Liver (tissue), 9 donors: ENCODE results near the gene PPM1D. TPM values are rescaled to one million over a fixed set of nuclear protein-coding genes. Genes with fewer than 3 reads are reported as not detected.

Experiments used
- DNase-seq: peaks from one replicate; pipeline ENCODE4 v3.0.0-alpha.2; 2017; ENCODE audit warnings: low spot score
- H3K27ac ChIP-seq, 2 donors: one replicate each; pipeline ENCODE4 v1.7.0; 2013; ENCODE audit warnings: inconsistent platforms in 2 of 2, low read length in 2 of 2, control low read depth in 1 of 2, low read depth in 1 of 2, mild to moderate bottlenecking in 1 of 2
- H3K27me3 ChIP-seq, 4 donors: one replicate each; pipeline versions ENCODE4 v1.6.1 to v1.7.0; 2013; ENCODE audit warnings: low read length in 3 of 4, inconsistent platforms in 1 of 4, mild to moderate bottlenecking in 1 of 4, moderate library complexity in 1 of 4; ENCODE audit not compliant: control insufficient read depth in 4 of 4, insufficient read depth in 4 of 4
- H3K36me3 ChIP-seq, 4 donors: one replicate each; pipeline versions ENCODE4 v1.6.1 to v1.7.0; 2013; ENCODE audit warnings: low read length in 3 of 4, mild to moderate bottlenecking in 3 of 4, low read depth in 1 of 4, moderate library complexity in 1 of 4; ENCODE audit not compliant: control insufficient read depth in 4 of 4, insufficient read depth in 3 of 4
- H3K4me1 ChIP-seq, 4 donors: one replicate each; pipeline versions ENCODE4 v1.6.1 to v1.7.0; 2013; ENCODE audit warnings: low read length in 3 of 4, mild to moderate bottlenecking in 3 of 4, moderate library complexity in 1 of 4; ENCODE audit not compliant: control insufficient read depth in 4 of 4, insufficient read depth in 4 of 4
- H3K4me3 ChIP-seq, 3 donors: one replicate each; pipeline versions ENCODE4 v1.6.1 to v1.7.0; 2013; ENCODE audit warnings: low read length in 3 of 3, control low read depth in 1 of 3, low read depth in 1 of 3, mild to moderate bottlenecking in 1 of 3
- H3K9ac ChIP-seq, 2 donors: one replicate each; pipeline ENCODE4 v1.7.0; 2013; ENCODE audit warnings: low read length in 2 of 2, mild to moderate bottlenecking in 2 of 2, moderate library complexity in 2 of 2, control low read depth in 1 of 2, low read depth in 1 of 2
- H3K9me3 ChIP-seq, 4 donors: one replicate each; pipeline versions ENCODE4 v1.6.1 to v1.7.0; 2013; ENCODE audit warnings: low read length in 3 of 4; ENCODE audit not compliant: control insufficient read depth in 4 of 4
- EGR1 ChIP-seq, 2 donors: IDR thresholded peaks; 2 replicates each; pipeline ENCODE4 v1.6.1; 2016 to 2018; ENCODE audit warnings: antibody characterized with exemption in 2 of 2, low read depth in 2 of 2
- FOXA2 ChIP-seq: IDR thresholded peaks from 2 replicates; pipeline ENCODE4 v1.6.1; 2016; ENCODE audit warnings: antibody characterized with exemption
- GABPA ChIP-seq, 2 donors: IDR thresholded peaks in 1 of 2; conservative IDR thresholded peaks in 1 of 2; 2 replicates each; pipeline ENCODE4 v1.6.1; 2016; ENCODE audit warnings: antibody characterized with exemption in 2 of 2, mild to moderate bottlenecking in 1 of 2, moderate library complexity in 1 of 2
- HNF4G ChIP-seq: IDR thresholded peaks from 2 replicates; pipeline ENCODE4 v1.6.1; 2016; ENCODE audit warnings: antibody characterized with exemption
- NR2F2 ChIP-seq: IDR thresholded peaks from 2 replicates; pipeline ENCODE4 v1.6.1; 2016; ENCODE audit warnings: antibody characterized with exemption
- RAD21 ChIP-seq, 2 donors: IDR thresholded peaks; 2 replicates each; pipeline ENCODE4 v1.6.1; 2016; ENCODE audit warnings: antibody characterized with exemption in 2 of 2, mild to moderate bottlenecking in 2 of 2
- TAF1 ChIP-seq: conservative IDR thresholded peaks from 2 replicates; pipeline ENCODE4 v1.6.1; 2016; ENCODE audit warnings: antibody characterized with exemption, mild to moderate bottlenecking
- YY1 ChIP-seq: IDR thresholded peaks from 2 replicates; pipeline ENCODE4 v1.6.1; 2016; ENCODE audit warnings: antibody characterized with exemption, mild to moderate bottlenecking
- ZBTB33 ChIP-seq: IDR thresholded peaks from 2 replicates; pipeline ENCODE4 v1.6.1; 2016; ENCODE audit warnings: antibody characterized with exemption
- WGBS: extraction: QIAGEN DNeasy Blood & Tissue Kit; methylation state at CpG from one replicate; pipeline ENCODE4 v1.1.7; 2013; 5-methylcytosine and 5-hydroxymethylcytosine counted together
- polyA plus RNA-seq, 2 donors: library from polyadenylated mRNA; stranded (reverse) in 1 of 2; unstranded in 1 of 2; fragments of 200-250 nt in 1 of 2; fragments of >200 nt in 1 of 2; fragmentation: Nextera tagmentation in 1 of 2; extraction: Ambion mirVana in 1 of 2; gene quantifications; one replicate each; pipeline versions ENCODE4 v1.2.1 to v1.2.3, GENCODE V29; 2013 to 2015
- total RNA-seq, 2 donors: library from RNA; depleted of rRNA; stranded (reverse); fragments of >200 nt; gene quantifications; one replicate each; pipeline ENCODE4 v1.2.3, GENCODE V29; 2014
- TF ChIP-seq, protein P1 (sequence below): IDR thresholded peaks from 2 replicates; pipeline ENCODE4 v1.6.1; 2016; ENCODE audit warnings: antibody characterized with exemption
- TF ChIP-seq, protein P2 (sequence below): fragments of 150-350 bp; IDR thresholded peaks from 2 replicates; pipeline ENCODE4 v1.5.1; 2017; ENCODE audit warnings: improper control_type of control experiment, low read depth, low read length; ENCODE audit not compliant: missing input control
- donor health status: healthy.
- donor health status: healthy.
- donor health status: healthy.
- donor health status: healthy.
- donor health status: healthy.

Gene PPM1D
- total and polyA plus RNA-seq, 4 donors, result 2.0 to 8.7 (median 5.0) TPM

- Histone ChIP-seq H3K4me3 (no peak overlapping the region), H3K27me3 (no peaks in the 10 kb centered on the region), H3K9ac (no peak overlapping the region), H3K9me3 (peaks cover 0 to 7% (median 1%) of the 10 kb centered on the region in 4 donors), H3K27ac (no peak overlapping the region), H3K4me1 (peaks cover under 1 to 6% (median 3%) of the 10 kb centered on the region in 4 donors), H3K36me3 (no peaks in the 10 kb centered on the region)
- no peak for TF ChIP-seq NR2F2
- no peak for TF ChIP-seq TAF1
- TF ChIP-seq, protein P1, sequence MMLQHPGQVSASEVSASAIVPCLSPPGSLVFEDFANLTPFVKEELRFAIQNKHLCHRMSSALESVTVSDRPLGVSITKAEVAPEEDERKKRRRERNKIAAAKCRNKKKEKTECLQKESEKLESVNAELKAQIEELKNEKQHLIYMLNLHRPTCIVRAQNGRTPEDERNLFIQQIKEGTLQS, result no peak
- TF ChIP-seq RAD21 (IDR thresholded peaks at IDR 0.05), result no peak
- no peak for DNase-seq
- WGBS, result 89% methylated on average over 2 of the region's 2 CpGs
These were observed 45.6 kb upstream of the PPM1D start for GRCh38 chr17:60554377-60554788.

- no peaks in the 10 kb centered on the region for H3K27me3 ChIP-seq
- H3K4me3 ChIP-seq, result no peak overlapping the region
- no peak overlapping the region for H3K9ac ChIP-seq
- H3K36me3 ChIP-seq, result no peaks in the 10 kb centered on the region
- H3K4me1 ChIP-seq, result peaks cover 2 to 16% (median 9%) of the 10 kb centered on the region in 4 donors
- H3K9me3 ChIP-seq, result peaks cover 0 to 7% (median 1%) of the 10 kb centered on the region in 4 donors
- H3K27ac ChIP-seq, result no peak overlapping the region
- whole genome bisulfite sequencing, result 98% methylated on average over 4 of the region's 4 CpGs
- no peak for TF ChIP-seq EGR1 (IDR thresholded peaks at IDR 0.05; ENCODE audit: low read depth in 2 of 2)
- TF ChIP-seq, protein P2, sequence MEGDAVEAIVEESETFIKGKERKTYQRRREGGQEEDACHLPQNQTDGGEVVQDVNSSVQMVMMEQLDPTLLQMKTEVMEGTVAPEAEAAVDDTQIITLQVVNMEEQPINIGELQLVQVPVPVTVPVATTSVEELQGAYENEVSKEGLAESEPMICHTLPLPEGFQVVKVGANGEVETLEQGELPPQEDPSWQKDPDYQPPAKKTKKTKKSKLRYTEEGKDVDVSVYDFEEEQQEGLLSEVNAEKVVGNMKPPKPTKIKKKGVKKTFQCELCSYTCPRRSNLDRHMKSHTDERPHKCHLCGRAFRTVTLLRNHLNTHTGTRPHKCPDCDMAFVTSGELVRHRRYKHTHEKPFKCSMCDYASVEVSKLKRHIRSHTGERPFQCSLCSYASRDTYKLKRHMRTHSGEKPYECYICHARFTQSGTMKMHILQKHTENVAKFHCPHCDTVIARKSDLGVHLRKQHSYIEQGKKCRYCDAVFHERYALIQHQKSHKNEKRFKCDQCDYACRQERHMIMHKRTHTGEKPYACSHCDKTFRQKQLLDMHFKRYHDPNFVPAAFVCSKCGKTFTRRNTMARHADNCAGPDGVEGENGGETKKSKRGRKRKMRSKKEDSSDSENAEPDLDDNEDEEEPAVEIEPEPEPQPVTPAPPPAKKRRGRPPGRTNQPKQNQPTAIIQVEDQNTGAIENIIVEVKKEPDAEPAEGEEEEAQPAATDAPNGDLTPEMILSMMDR, result no peak
- no peak for TF ChIP-seq GABPA (IDR thresholded peaks at IDR 0.05 in 1 of 2, conservative IDR thresholded peaks at IDR 0.05 in 1 of 2)
- no peak for DNase-seq
These were observed 44.2 kb upstream of the PPM1D start for GRCh38 chr17:60555786-60556185.

GRCh38 chr17:60557805-60558204, 42.2 kb upstream of the PPM1D start:
- WGBS, result 65% methylated on average over 2 of the region's 2 CpGs
- peaks cover 0 to 7% (median 1%) of the 10 kb centered on the region in 4 donors for H3K9me3 ChIP-seq
- no peak overlapping the region for H3K27ac ChIP-seq
- peaks cover 2 to 21% (median 15%) of the 10 kb centered on the region in 4 donors for H3K4me1 ChIP-seq
- no peak for DNase-seq
- no peak overlapping the region for H3K9ac ChIP-seq
- H3K36me3 ChIP-seq, result no peaks in the 10 kb centered on the region
- H3K27me3 ChIP-seq, result no peaks in the 10 kb centered on the region
- TF ChIP-seq HNF4G, result no peak
- peak; percentile 59 for TF ChIP-seq YY1
- TF ChIP-seq RAD21 (IDR thresholded peaks at IDR 0.05), result no peak
- TF ChIP-seq FOXA2, result no peak
- no peak for TF ChIP-seq ZBTB33
- no peak overlapping the region for H3K4me3 ChIP-seq
